ENCODE data around the gene MAPKBP1.
"Not testable (repeated sequence)": the region's sequence is repeated elsewhere in the genome, so short reads cannot be mapped to it uniquely, and the experiment has no call there.

GRCh38 chr15:41735492-41735891 is 38.8 kb upstream of the MAPKBP1 start:
- TF ChIP-seq CTCF, POLR2A, EP300, POLR2AphosphoS5 (IDR thresholded peaks at IDR 0.05): not testable (repeated sequence)
